Measurements from ENCODE around the gene MAGEB1.

Gene MAGEB1

GRCh38 chrX:30270639-30271038 lies 23.7 kb downstream of the MAGEB1 start:
- H3K27ac ChIP-seq: no peak overlapping the region
- TF ChIP-seq ZFX (IDR thresholded peaks at IDR 0.05): no peak
- TF ChIP-seq, protein P1, sequence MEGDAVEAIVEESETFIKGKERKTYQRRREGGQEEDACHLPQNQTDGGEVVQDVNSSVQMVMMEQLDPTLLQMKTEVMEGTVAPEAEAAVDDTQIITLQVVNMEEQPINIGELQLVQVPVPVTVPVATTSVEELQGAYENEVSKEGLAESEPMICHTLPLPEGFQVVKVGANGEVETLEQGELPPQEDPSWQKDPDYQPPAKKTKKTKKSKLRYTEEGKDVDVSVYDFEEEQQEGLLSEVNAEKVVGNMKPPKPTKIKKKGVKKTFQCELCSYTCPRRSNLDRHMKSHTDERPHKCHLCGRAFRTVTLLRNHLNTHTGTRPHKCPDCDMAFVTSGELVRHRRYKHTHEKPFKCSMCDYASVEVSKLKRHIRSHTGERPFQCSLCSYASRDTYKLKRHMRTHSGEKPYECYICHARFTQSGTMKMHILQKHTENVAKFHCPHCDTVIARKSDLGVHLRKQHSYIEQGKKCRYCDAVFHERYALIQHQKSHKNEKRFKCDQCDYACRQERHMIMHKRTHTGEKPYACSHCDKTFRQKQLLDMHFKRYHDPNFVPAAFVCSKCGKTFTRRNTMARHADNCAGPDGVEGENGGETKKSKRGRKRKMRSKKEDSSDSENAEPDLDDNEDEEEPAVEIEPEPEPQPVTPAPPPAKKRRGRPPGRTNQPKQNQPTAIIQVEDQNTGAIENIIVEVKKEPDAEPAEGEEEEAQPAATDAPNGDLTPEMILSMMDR (conservative IDR thresholded peaks at IDR 0.05): no peak

DNA sequence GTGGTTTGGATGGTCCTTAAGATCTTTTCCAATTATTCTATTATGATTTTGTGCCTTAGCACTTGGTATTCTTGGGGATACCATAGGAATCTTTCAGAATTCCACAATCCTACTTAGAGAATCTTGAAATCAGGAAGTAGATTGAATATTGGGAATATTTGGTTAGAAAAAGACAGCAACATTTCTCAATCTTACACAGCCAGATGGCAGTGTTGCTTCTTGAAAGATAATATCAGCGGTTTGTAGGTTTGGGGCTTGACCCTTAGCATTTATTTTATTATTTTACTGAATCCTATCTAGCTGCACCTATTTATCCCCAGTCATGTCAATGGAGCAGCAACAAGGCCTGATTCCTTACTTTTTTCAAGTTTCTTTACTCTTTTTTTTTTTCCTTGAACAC lies 28.6 kb downstream of the MAGEB1 start:
- H3K27ac ChIP-seq: no peak overlapping the region
- TF ChIP-seq ZFX (IDR thresholded peaks at IDR 0.05): no peak
- TF ChIP-seq, protein P1 (conservative IDR thresholded peaks at IDR 0.05): peak; percentile 34

- TF ChIP-seq ZFX (IDR thresholded peaks at IDR 0.05): no peak
- TF ChIP-seq, protein P1 (conservative IDR thresholded peaks at IDR 0.05): no peak
- no peak overlapping the region for H3K27ac ChIP-seq
Measured at GRCh38 chrX:30278365-30278764, 31.4 kb downstream of the MAGEB1 start.

DNA sequence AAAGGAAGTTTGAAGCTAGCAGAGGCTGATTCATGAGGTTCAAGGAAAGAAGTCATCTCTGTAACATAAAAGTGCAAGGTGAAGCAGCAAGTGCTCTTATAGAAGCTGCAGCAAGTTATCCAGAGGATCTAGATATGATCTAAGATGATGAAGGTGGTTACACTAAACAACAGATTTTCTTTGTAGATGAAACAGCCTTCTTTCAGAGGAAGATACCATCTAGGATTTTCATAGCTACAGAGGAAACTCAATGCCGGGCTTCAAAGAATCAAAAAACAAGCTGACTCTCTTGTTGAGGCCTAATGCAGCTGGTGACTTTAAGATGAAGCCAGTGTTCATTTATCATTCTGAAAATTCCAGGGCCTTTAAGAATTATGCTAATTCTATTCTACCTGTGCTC lies 33.5 kb downstream of the MAGEB1 start:
- TF ChIP-seq ZFX (IDR thresholded peaks at IDR 0.05): no peak
- TF ChIP-seq, protein P1 (conservative IDR thresholded peaks at IDR 0.05): no peak
- no peak overlapping the region for H3K27ac ChIP-seq

GRCh38 chrX:30282527-30282926 lies 35.6 kb downstream of the MAGEB1 start:
- no peak for TF ChIP-seq ZFX (IDR thresholded peaks at IDR 0.05)
- TF ChIP-seq, protein P1 (conservative IDR thresholded peaks at IDR 0.05): no peak
- no peak overlapping the region for H3K27ac ChIP-seq

DNA sequence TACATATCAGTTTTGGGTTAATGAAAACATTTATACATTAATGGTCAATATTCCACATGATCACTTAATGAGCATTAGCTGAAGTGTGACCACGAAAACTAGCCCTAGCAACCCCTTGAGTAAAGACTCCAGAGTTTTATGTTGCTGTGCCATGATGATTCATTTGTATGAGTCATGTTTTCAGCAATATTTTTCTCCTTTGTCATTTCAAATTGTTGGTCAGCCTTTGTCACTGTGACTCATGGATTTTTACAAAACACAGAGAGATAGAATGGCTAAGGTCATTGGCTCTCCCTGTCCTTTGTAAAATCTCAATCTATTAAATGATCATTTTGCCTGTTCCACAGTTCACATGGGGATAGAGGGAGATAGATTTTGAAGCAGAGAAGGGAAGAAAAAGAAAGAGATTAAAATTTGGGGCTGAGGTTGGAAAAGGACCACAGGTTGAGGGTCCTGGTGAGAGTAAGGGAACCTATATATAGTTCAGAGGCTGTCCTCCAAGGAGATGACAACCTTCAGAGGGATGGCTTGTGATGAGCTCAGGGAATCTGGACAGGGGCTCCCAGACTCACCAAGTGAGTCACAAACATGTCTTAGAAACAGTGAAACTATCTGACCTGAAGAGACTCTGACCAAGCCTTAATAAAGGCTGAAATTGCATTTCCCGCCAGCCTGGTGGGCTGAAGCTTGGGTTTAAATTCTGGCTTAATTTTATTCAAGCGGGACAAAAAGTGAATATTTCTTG lies 36.7 kb downstream of the MAGEB1 start:
- no peak overlapping the region for H3K27ac ChIP-seq
- TF ChIP-seq ZFX (IDR thresholded peaks at IDR 0.05): no peak
- TF ChIP-seq, protein P1 (conservative IDR thresholded peaks at IDR 0.05): no peak

DNA sequence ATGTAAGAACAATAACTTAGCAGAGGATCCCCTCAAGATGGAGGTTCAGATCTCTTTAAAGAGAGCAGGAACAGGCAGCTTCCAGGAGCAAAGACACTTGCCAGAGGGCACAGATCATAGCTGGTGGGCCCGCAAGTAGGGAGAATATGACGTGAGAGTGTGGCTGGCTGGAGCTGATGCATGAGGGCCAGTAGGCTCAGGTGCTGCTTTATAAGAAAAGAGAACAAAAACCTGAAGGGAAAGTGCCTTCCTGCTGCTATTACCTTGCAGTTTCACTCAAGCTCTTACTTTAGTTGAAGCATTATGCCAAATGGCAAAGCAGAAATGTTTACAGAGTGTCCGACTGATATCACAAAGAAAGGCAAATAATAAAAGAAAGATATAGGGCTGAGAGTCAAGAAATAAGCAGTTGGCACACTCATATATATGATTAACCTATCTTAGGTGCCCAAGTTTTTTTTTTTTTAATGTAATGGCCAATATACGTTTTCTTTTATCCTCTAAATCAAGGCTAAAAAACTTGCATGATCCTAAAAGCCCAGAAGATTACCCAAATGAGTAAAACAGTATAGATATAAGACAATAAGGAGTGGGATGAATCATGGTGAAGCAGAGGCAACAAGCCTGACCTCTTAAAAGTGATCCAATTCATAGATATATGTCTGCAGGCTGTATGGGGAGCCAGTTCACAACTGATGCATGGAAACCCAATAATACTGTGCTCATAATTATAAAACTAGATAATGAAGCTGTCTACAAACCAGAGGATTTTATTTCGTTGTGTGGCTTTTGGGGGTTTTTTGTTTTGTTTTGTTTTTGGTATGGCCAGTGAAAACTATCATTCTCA lies 49.7 kb downstream of the MAGEB1 start:
- peak overlapping the region; percentile 65; the same call in 1 of the 2 replicates for H3K27ac ChIP-seq
- TF ChIP-seq, protein P1 (conservative IDR thresholded peaks at IDR 0.05): no peak
- no peak for TF ChIP-seq ZFX (IDR thresholded peaks at IDR 0.05)

All from C4-2B (cell line).